B cell (primary cell): ENCODE measurements around the gene TMEM132D. TPM values are rescaled to one million over a fixed set of nuclear protein-coding genes. Genes with fewer than 3 reads are reported as not detected.

Source experiments
- ATAC-seq: fragments of 200-7000 bp; cut with Tn5 transposase; one replicate; pipeline ENCODE4 v1.10.0; 2021; ENCODE audit warnings: low read depth, mild to moderate bottlenecking, moderate number of reproducible peaks, moderate library complexity
- CTCF ChIA-PET: fragments of 350-600 bp; sonication (Branson Sonifier 250); formaldehyde crosslinking; loops from one replicate; lab custom pipeline; 2021; ENCODE audit warnings: antibody characterized with exemption, inconsistent platforms; lab: Charles Lee
- POLR2A ChIA-PET: fragments of 350-600 bp; sonication (Branson Sonifier 250); formaldehyde crosslinking; loops from one replicate; lab custom pipeline; 2021; ENCODE audit warnings: antibody characterized with exemption; lab: Charles Lee
- DNase-seq: peaks from one replicate; pipeline ENCODE4 v3.0.0; 2013
- H2AFZ ChIP-seq: 2 replicates; pipeline ENCODE4 v1.6.1; 2012; ENCODE audit warnings: mild to moderate bottlenecking, low read depth, low read length; ENCODE audit not compliant: insufficient read depth, poor library complexity, severe bottlenecking
- H3K27ac ChIP-seq, 2 donors: 1 replicate in 1 of 2; 2 replicates in 1 of 2; pipeline ENCODE4 v1.5.1; 2012 to 2013; ENCODE audit warnings: low read length in 2 of 2, mild to moderate bottlenecking in 2 of 2, moderate library complexity in 1 of 2
- H3K27me3 ChIP-seq, 4 experiments: fragments of 200-600 bp in 1 of 4; sonication (generic) in 1 of 4; replicated peaks in 1 of 4; 1 replicate in 2 of 4; 2 replicates in 2 of 4; pipeline versions ENCODE4 v1.6.1 to v1.7.0; 2013 to 2016; ENCODE audit warnings: low read length in 3 of 4, mild to moderate bottlenecking in 2 of 4, mixed read lengths in 1 of 4, moderate library complexity in 1 of 4; ENCODE audit not compliant: insufficient read depth in 4 of 4, control insufficient read depth in 3 of 4; ENCODE audit errors: control extremely low read depth in 1 of 4
- H3K36me3 ChIP-seq, 2 experiments: replicated peaks in 1 of 2; 1 replicate in 1 of 2; 2 replicates in 1 of 2; pipeline versions ENCODE4 v1.6.1 to v1.7.1; 2013; ENCODE audit warnings: low read length in 1 of 2; ENCODE audit not compliant: insufficient read depth in 2 of 2, control insufficient read depth in 1 of 2; ENCODE audit errors: control extremely low read depth in 1 of 2, extremely low read depth in 1 of 2
- H3K4me1 ChIP-seq, 2 donors: fragments of 200-600 bp in 1 of 2; sonication (generic) in 1 of 2; 1 replicate in 1 of 2; 2 replicates in 1 of 2; pipeline versions ENCODE4 v1.5.1 to v1.6.1; 2013 to 2017; ENCODE audit warnings: low read length in 2 of 2; ENCODE audit not compliant: control insufficient read depth in 2 of 2, insufficient read depth in 2 of 2
- H3K4me2 ChIP-seq: replicated peaks from 2 replicates; pipeline ENCODE3; 2012; ENCODE audit warnings: mild to moderate bottlenecking, low read depth, low read length; ENCODE audit not compliant: poor library complexity, severe bottlenecking
- H3K4me3 ChIP-seq, 5 experiments: fragments of 200-600 bp in 1 of 5; sonication (generic) in 1 of 5; 1 replicate in 3 of 5; 2 replicates in 2 of 5; pipeline versions ENCODE4 v1.5.1 to v1.7.0; 2011 to 2016; ENCODE audit warnings: low read length in 4 of 5, mild to moderate bottlenecking in 4 of 5, low read depth in 2 of 5, control low read depth in 1 of 5, moderate library complexity in 1 of 5; ENCODE audit not compliant: insufficient read depth in 1 of 5; ENCODE audit errors: control extremely low read depth in 1 of 5, extremely low read depth in 1 of 5
- H3K79me2 ChIP-seq: fragments of 200-600 bp; sonication (generic); one replicate; pipeline ENCODE4 v1.6.0; 2016; ENCODE audit warnings: low read length; ENCODE audit not compliant: control insufficient read depth, insufficient read depth
- H3K9ac ChIP-seq: fragments of 200-600 bp; sonication (generic); 2 replicates; pipeline ENCODE4 v1.6.1; 2017; ENCODE audit warnings: mild to moderate bottlenecking, low read length, moderate library complexity
- H3K9me3 ChIP-seq, 3 donors: one replicate each; pipeline versions ENCODE4 v1.6.1 to v1.7.1; 2013; ENCODE audit warnings: low read length in 2 of 3; ENCODE audit not compliant: control insufficient read depth in 2 of 3, insufficient read depth in 1 of 3; ENCODE audit errors: control extremely low read depth in 1 of 3
- H4K20me1 ChIP-seq: 2 replicates; pipeline ENCODE4 v1.6.0; 2012; ENCODE audit warnings: mild to moderate bottlenecking, low read length; ENCODE audit not compliant: insufficient read depth, control insufficient read depth, poor library complexity, severe bottlenecking
- H3K27ac Mint-ChIP-seq: one replicate; pipeline ENCODE4 v1.8.0; 2021; ENCODE audit warnings: mixed read lengths
- H3K27me3 Mint-ChIP-seq: one replicate; pipeline ENCODE4 v1.8.0; 2021; ENCODE audit warnings: mixed read lengths
- H3K4me1 Mint-ChIP-seq: one replicate; pipeline ENCODE4 v1.8.0; 2021; ENCODE audit warnings: mixed read lengths
- H3K4me3 Mint-ChIP-seq: one replicate; pipeline ENCODE4 v1.8.0; 2021; ENCODE audit warnings: mixed read lengths
- H3K9me3 Mint-ChIP-seq: one replicate; pipeline ENCODE4 v1.8.0; 2022; ENCODE audit warnings: mixed read lengths; ENCODE audit not compliant: insufficient read depth
- EZH2 ChIP-seq: IDR thresholded peaks from 2 replicates; pipeline ENCODE4 v1.6.1; 2012; ENCODE audit warnings: borderline replicate concordance, low read depth, mild to moderate bottlenecking, moderate library complexity, low read length; ENCODE audit not compliant: insufficient read depth, poor library complexity, severe bottlenecking
- WGBS: methylation state at CpG from one replicate; pipeline ENCODE4 v1.1.5; 2013; ENCODE audit warnings: missing lambda C conversion rate; ENCODE audit not compliant: insufficient coverage; 5-methylcytosine and 5-hydroxymethylcytosine counted together
- intact Hi-C: fragments of 100-400 bp; cut with micrococcal nuclease; formaldehyde crosslinking; loops from one replicate; pipeline ENCODE4 v1.10.0; 2022
- polyA plus RNA-seq: library from polyadenylated mRNA; depleted of rRNA; stranded (reverse); fragments of >200 nt; gene quantifications from 2 replicates; pipeline ENCODE4 v1.2.3, GENCODE V29; 2012
- total RNA-seq, 2 donors: library from RNA; stranded (reverse); fragments of 120-200 nt in 1 of 2; gene quantifications; 1 replicate in 1 of 2; 2 replicates in 1 of 2; pipeline versions ENCODE4 v1.2.3 to v1.2.4, GENCODE V29; 2013 to 2022
- TF ChIP-seq, protein P1 (sequence below): fragments of 200-600 bp; IDR thresholded peaks from one replicate; pipeline ENCODE4 v1.8.0; 2022; ENCODE audit warnings: antibody characterized with exemption, mild to moderate bottlenecking

TMEM132D gene
- total and polyA plus RNA-seq, 2 donors (not counting 1 experiment from before 2014, with no cell fraction given), result not detected

DNA sequence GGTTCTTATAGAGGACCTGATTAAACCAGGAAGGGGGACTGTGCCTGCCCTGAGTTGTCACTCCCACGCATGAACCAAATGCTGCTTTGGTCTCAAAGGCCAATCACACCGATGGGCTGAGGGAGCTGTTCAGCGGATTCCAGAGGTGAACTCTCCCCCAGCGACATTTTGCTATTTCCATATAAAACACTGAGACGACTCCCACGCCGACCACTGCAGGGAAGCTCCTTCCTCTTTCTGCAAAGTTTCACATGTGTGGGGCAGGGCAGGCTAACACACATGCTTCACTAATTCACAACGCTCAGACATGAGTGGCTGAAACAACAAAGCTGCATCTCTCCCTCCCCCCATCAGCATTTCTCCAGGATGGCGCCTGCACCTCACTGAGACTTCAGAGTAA is 37.8 kb upstream of the TMEM132D start:
- Histone ChIP-seq H3K4me3 (no peak overlapping the region), H3K4me2 (no peak overlapping the region), H3K79me2 (no peaks in the 10 kb centered on the region), H4K20me1 (no peaks in the 10 kb centered on the region), H2AFZ (no peak overlapping the region), H3K4me1 (no peaks in the 10 kb centered on the region), H3K9me3 (peaks cover 0 to 7% (median 0%) of the 10 kb centered on the region in 3 donors), H3K36me3 (no peaks in the 10 kb centered on the region), H3K27me3 (no peaks in the 10 kb centered on the region), H3K9ac (no peak overlapping the region), H3K27ac (no peak overlapping the region)
- H3K4me3 Mint-ChIP-seq, result no peak overlapping the region
- no peak overlapping the region for H3K27ac Mint-ChIP-seq
- ATAC-seq (no peak), DNase-seq (no peak)
- CTCF ChIA-PET, result no interaction called here
- POLR2A ChIA-PET, result no interaction called here
- H3K4me1 Mint-ChIP-seq, result no peaks in the 10 kb centered on the region
- H3K27me3 Mint-ChIP-seq, result no peaks in the 10 kb centered on the region
- TF ChIP-seq, protein P1, sequence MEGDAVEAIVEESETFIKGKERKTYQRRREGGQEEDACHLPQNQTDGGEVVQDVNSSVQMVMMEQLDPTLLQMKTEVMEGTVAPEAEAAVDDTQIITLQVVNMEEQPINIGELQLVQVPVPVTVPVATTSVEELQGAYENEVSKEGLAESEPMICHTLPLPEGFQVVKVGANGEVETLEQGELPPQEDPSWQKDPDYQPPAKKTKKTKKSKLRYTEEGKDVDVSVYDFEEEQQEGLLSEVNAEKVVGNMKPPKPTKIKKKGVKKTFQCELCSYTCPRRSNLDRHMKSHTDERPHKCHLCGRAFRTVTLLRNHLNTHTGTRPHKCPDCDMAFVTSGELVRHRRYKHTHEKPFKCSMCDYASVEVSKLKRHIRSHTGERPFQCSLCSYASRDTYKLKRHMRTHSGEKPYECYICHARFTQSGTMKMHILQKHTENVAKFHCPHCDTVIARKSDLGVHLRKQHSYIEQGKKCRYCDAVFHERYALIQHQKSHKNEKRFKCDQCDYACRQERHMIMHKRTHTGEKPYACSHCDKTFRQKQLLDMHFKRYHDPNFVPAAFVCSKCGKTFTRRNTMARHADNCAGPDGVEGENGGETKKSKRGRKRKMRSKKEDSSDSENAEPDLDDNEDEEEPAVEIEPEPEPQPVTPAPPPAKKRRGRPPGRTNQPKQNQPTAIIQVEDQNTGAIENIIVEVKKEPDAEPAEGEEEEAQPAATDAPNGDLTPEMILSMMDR, result no peak
- no peak for TF ChIP-seq EZH2
- WGBS, result 37% methylated on average over 7 of the region's 9 CpGs
- intact Hi-C loops, result no loop called here
- no peaks in the 10 kb centered on the region for H3K9me3 Mint-ChIP-seq

DNA sequence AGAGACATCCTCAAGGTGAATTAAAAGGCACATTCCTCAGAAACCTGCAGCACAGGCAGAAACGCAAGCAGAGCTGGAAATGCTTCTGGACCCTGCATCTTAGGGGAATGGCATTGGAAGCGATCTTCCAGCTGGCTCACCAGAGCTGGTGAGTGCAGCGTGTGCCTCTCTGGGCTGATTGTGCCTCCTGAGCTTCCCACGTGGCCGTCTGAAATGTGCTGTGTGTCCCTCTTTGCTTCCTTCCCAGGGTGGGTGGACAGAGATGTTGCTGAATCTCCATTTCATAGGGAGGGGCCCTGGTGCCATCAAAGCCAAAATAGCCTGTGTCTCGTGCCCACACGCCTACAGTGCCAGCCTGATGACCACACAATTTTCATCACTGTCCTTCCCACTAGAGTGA is 34.3 kb upstream of the TMEM132D start:
- ATAC-seq (no peak), DNase-seq (no peak)
- peaks cover 4% of the 10 kb centered on the region for H3K9me3 Mint-ChIP-seq
- H3K4me1 Mint-ChIP-seq, result no peaks in the 10 kb centered on the region
- Histone ChIP-seq H3K4me2 (no peak overlapping the region), H3K27me3 (no peaks in the 10 kb centered on the region), H3K79me2 (no peaks in the 10 kb centered on the region), H2AFZ (no peak overlapping the region), H3K4me1 (no peaks in the 10 kb centered on the region), H3K27ac (no peak overlapping the region), H3K9ac (no peak overlapping the region), H3K36me3 (no peaks in the 10 kb centered on the region), H3K4me3 (no peak overlapping the region), H3K9me3 (peaks cover 0 to 12% (median 0%) of the 10 kb centered on the region in 3 donors), H4K20me1 (no peaks in the 10 kb centered on the region)
- ChIA-PET CTCF (no interaction called here), POLR2A (no interaction called here)
- H3K4me3 Mint-ChIP-seq, result no peak overlapping the region
- no peaks in the 10 kb centered on the region for H3K27me3 Mint-ChIP-seq
- WGBS, result 47% methylated on average over 7 of the region's 7 CpGs
- intact Hi-C loops, result no loop called here
- TF ChIP-seq, protein P1, result no peak
- no peak for TF ChIP-seq EZH2
- H3K27ac Mint-ChIP-seq, result no peak overlapping the region
